ENCODE results near the gene TMEM260.
A peak's percentile ranks its signal among the peaks of the same experiment; 100 is the strongest.

Gene TMEM260

GRCh38 chr14:56579345-56580220 lies at the start of gene TMEM260:
TSS of gene TMEM260 (plus strand) at chr14:56579798. CDS start at chr14:56579915, 117 bp downstream.
- Histone ChIP-seq H3K4me3 (ENCODE audit: low read length, poor library complexity, severe bottlenecking) (peak within 1 kb of the TSS; percentile 96), H3K4me2 (ENCODE audit: low read depth, low read length, poor library complexity, severe bottlenecking) (peak within 1 kb of the TSS; percentile 88), H3K9ac (ENCODE audit: low read depth, low read length, poor library complexity, severe bottlenecking) (peak within 1 kb of the TSS; percentile 82), H3K79me2 (ENCODE audit: insufficient read depth, low read length) (peaks cover 50% of the 10 kb centered on the region), H3K27me3 (ENCODE audit: insufficient read depth, low read length, poor library complexity, severe bottlenecking) (no peaks in the 10 kb centered on the region), H3K4me1 (ENCODE audit: insufficient read depth, low read length, poor library complexity, severe bottlenecking) (peaks cover 36% of the 10 kb centered on the region), H4K20me1 (ENCODE audit: insufficient read depth, low read length, poor library complexity, severe bottlenecking) (peaks cover 28% of the 10 kb centered on the region), H3K9me2 (replicated peaks; ENCODE audit: low read depth, low read length) (no peaks in the 10 kb centered on the region), H3F3A (ENCODE audit: low read depth) (no peaks in the 10 kb centered on the region), H2AFZ (ENCODE audit: low read length) (peak within 1 kb of the TSS; percentile 99), H3K36me3 (ENCODE audit: insufficient read depth, low read length) (no peaks in the 10 kb centered on the region), H3K9me3 (ENCODE audit: insufficient read depth, low read depth, low read length) (no peaks in the 10 kb centered on the region)
- TF ChIP-seq CTCF (conservative IDR thresholded peaks at IDR 0.05; ENCODE audit: low read length), result peak; percentile 85
- TF ChIP-seq EZH2phosphoT487 (IDR thresholded peaks at IDR 0.05; ENCODE audit: borderline replicate concordance), result no peak

DNA sequence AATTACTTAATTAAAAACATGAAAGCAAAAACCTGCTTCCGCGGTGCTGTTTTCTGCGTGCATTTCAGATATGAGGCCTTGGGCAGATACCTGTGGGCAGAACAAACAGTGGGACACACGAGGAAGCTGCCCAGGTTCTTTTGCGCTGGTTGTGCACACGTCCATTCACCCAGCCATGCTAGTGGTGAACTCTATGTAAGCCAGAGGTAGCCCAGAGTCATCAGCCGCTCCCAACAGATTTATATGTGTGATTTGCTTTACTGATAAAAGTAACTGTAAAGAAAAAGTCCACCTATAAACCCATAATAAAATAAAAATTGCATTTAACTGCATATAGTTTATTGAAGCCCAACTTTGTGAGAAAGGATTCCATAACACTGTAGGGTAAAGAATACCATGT lies 47.1 kb upstream of the TMEM260 start:
- Histone ChIP-seq H3K79me2 (ENCODE audit: insufficient read depth, low read length) (no peaks in the 10 kb centered on the region), H3K36me3 (ENCODE audit: insufficient read depth, low read length) (no peaks in the 10 kb centered on the region), H3K4me3 (ENCODE audit: low read length, poor library complexity, severe bottlenecking) (no peak overlapping the region), H3K4me1 (ENCODE audit: insufficient read depth, low read length, poor library complexity, severe bottlenecking) (no peaks in the 10 kb centered on the region), H3F3A (ENCODE audit: low read depth) (no peaks in the 10 kb centered on the region), H3K27me3 (ENCODE audit: insufficient read depth, low read length, poor library complexity, severe bottlenecking) (no peaks in the 10 kb centered on the region), H3K9me3 (ENCODE audit: insufficient read depth, low read depth, low read length) (no peaks in the 10 kb centered on the region), H2AFZ (ENCODE audit: low read length) (no peak overlapping the region), H3K9ac (ENCODE audit: low read depth, low read length, poor library complexity, severe bottlenecking) (no peak overlapping the region), H3K4me2 (ENCODE audit: low read depth, low read length, poor library complexity, severe bottlenecking) (no peak overlapping the region), H3K9me2 (replicated peaks; ENCODE audit: low read depth, low read length) (no peaks in the 10 kb centered on the region), H4K20me1 (ENCODE audit: insufficient read depth, low read length, poor library complexity, severe bottlenecking) (no peaks in the 10 kb centered on the region)
- TF ChIP-seq EZH2phosphoT487 (IDR thresholded peaks at IDR 0.05; ENCODE audit: borderline replicate concordance) (no peak), CTCF (conservative IDR thresholded peaks at IDR 0.05; ENCODE audit: low read length) (no peak)

DNA sequence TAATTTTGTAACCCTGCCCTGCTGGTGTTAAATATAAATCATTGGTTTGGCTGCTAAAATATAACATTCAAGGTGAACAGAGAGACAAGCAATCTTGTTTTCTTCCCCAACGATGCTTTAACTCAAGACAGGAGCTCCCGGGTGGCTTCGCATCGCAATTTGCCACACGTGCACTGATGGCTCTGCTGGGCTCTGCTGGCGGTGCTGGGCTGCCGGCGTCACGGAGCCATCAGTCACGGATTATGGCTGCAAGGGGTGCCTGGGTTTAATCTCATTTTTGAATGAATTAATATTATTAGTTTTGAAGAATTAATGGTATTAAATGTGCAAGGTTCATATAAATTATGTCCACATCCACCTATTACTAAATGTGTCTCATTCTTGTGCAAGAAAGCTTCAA lies 44.9 kb upstream of the TMEM260 start:
- H3K9me3 ChIP-seq (ENCODE audit: insufficient read depth, low read depth, low read length), result no peaks in the 10 kb centered on the region
- H3F3A ChIP-seq (ENCODE audit: low read depth), result no peaks in the 10 kb centered on the region
- H3K27me3 ChIP-seq (ENCODE audit: insufficient read depth, low read length, poor library complexity, severe bottlenecking), result no peaks in the 10 kb centered on the region
- TF ChIP-seq EZH2phosphoT487 (IDR thresholded peaks at IDR 0.05; ENCODE audit: borderline replicate concordance) (no peak), CTCF (conservative IDR thresholded peaks at IDR 0.05; ENCODE audit: low read length) (no peak)
- H3K36me3 ChIP-seq (ENCODE audit: insufficient read depth, low read length), result no peaks in the 10 kb centered on the region
- no peaks in the 10 kb centered on the region for H4K20me1 ChIP-seq (ENCODE audit: insufficient read depth, low read length, poor library complexity, severe bottlenecking)
- no peak overlapping the region for H3K4me2 ChIP-seq (ENCODE audit: low read depth, low read length, poor library complexity, severe bottlenecking)
- H3K4me1 ChIP-seq (ENCODE audit: insufficient read depth, low read length, poor library complexity, severe bottlenecking), result no peaks in the 10 kb centered on the region
- H3K9ac ChIP-seq (ENCODE audit: low read depth, low read length, poor library complexity, severe bottlenecking), result no peak overlapping the region
- H3K4me3 ChIP-seq (ENCODE audit: low read length, poor library complexity, severe bottlenecking), result no peak overlapping the region
- no peaks in the 10 kb centered on the region for H3K79me2 ChIP-seq (ENCODE audit: insufficient read depth, low read length)
- no peak overlapping the region for H2AFZ ChIP-seq (ENCODE audit: low read length)
- no peaks in the 10 kb centered on the region for H3K9me2 ChIP-seq (replicated peaks; ENCODE audit: low read depth, low read length)
